ENCODE data around the gene ATP9A. TPM values are rescaled to one million over a fixed set of nuclear protein-coding genes. Genes with fewer than 3 reads are reported as not detected.

ATP9A gene
- total and polyA plus RNA-seq, 4 donors = 2.4 to 16.7 (median 9.9) TPM

GRCh38 chr20:51731731-51732095, 36.5 kb downstream of the ATP9A start:
- peak overlapping the region in 1 of 2 donors; percentile 42 for H3K27ac ChIP-seq (ENCODE audit: low read depth in 1 of 2, low read length in 2 of 2)
- no peak for TF ChIP-seq MAX (IDR thresholded peaks at IDR 0.05)
- no peak for TF ChIP-seq RXRA (IDR thresholded peaks at IDR 0.05)
- no peak for TF ChIP-seq FOXA2 (IDR thresholded peaks at IDR 0.05)
- TF ChIP-seq, protein P1, sequence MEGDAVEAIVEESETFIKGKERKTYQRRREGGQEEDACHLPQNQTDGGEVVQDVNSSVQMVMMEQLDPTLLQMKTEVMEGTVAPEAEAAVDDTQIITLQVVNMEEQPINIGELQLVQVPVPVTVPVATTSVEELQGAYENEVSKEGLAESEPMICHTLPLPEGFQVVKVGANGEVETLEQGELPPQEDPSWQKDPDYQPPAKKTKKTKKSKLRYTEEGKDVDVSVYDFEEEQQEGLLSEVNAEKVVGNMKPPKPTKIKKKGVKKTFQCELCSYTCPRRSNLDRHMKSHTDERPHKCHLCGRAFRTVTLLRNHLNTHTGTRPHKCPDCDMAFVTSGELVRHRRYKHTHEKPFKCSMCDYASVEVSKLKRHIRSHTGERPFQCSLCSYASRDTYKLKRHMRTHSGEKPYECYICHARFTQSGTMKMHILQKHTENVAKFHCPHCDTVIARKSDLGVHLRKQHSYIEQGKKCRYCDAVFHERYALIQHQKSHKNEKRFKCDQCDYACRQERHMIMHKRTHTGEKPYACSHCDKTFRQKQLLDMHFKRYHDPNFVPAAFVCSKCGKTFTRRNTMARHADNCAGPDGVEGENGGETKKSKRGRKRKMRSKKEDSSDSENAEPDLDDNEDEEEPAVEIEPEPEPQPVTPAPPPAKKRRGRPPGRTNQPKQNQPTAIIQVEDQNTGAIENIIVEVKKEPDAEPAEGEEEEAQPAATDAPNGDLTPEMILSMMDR (IDR thresholded peaks at IDR 0.05; ENCODE audit: low read depth, low read length, missing input control) = no peak
- TF ChIP-seq, protein P2, sequence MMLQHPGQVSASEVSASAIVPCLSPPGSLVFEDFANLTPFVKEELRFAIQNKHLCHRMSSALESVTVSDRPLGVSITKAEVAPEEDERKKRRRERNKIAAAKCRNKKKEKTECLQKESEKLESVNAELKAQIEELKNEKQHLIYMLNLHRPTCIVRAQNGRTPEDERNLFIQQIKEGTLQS (IDR thresholded peaks at IDR 0.05) = no peak
- TF ChIP-seq, protein P3, sequence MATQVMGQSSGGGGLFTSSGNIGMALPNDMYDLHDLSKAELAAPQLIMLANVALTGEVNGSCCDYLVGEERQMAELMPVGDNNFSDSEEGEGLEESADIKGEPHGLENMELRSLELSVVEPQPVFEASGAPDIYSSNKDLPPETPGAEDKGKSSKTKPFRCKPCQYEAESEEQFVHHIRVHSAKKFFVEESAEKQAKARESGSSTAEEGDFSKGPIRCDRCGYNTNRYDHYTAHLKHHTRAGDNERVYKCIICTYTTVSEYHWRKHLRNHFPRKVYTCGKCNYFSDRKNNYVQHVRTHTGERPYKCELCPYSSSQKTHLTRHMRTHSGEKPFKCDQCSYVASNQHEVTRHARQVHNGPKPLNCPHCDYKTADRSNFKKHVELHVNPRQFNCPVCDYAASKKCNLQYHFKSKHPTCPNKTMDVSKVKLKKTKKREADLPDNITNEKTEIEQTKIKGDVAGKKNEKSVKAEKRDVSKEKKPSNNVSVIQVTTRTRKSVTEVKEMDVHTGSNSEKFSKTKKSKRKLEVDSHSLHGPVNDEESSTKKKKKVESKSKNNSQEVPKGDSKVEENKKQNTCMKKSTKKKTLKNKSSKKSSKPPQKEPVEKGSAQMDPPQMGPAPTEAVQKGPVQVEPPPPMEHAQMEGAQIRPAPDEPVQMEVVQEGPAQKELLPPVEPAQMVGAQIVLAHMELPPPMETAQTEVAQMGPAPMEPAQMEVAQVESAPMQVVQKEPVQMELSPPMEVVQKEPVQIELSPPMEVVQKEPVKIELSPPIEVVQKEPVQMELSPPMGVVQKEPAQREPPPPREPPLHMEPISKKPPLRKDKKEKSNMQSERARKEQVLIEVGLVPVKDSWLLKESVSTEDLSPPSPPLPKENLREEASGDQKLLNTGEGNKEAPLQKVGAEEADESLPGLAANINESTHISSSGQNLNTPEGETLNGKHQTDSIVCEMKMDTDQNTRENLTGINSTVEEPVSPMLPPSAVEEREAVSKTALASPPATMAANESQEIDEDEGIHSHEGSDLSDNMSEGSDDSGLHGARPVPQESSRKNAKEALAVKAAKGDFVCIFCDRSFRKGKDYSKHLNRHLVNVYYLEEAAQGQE (IDR thresholded peaks at IDR 0.05) = no peak
- no peak for TF ChIP-seq RAD21 (IDR thresholded peaks at IDR 0.05)
- TF ChIP-seq SP1 (IDR thresholded peaks at IDR 0.05) = no peak
- no peak for TF ChIP-seq YY1 (IDR thresholded peaks at IDR 0.05)
- TF ChIP-seq GABPA (IDR thresholded peaks at IDR 0.05 in 1 of 2, conservative IDR thresholded peaks at IDR 0.05 in 1 of 2) = no peak
- no peak for TF ChIP-seq TAF1 (conservative IDR thresholded peaks at IDR 0.05)
- no peak for TF ChIP-seq HNF4G (IDR thresholded peaks at IDR 0.05)
- no peak for TF ChIP-seq ZBTB33 (IDR thresholded peaks at IDR 0.05)
- TF ChIP-seq HNF4A (conservative IDR thresholded peaks at IDR 0.05) = no peak
- TF ChIP-seq NR2F2 (IDR thresholded peaks at IDR 0.05) = no peak
- TF ChIP-seq FOXA1 (IDR thresholded peaks at IDR 0.05) = no peak
- no peak for TF ChIP-seq EGR1 (IDR thresholded peaks at IDR 0.05; ENCODE audit: low read depth in 2 of 2)
- no peak for TF ChIP-seq JUND (IDR thresholded peaks at IDR 0.05)
- H3K27me3 ChIP-seq (ENCODE audit: control insufficient read depth in 4 of 4, insufficient read depth in 4 of 4, low read length in 3 of 4) = no peaks in the 10 kb centered on the region
- WGBS = 52% methylated on average over 7 of the region's 7 CpGs
- no peak for DNase-seq (ENCODE audit: low spot score)
- H3K9me3 ChIP-seq (ENCODE audit: control insufficient read depth in 4 of 4, low read length in 3 of 4) = no peaks in the 10 kb centered on the region
- H3K4me3 ChIP-seq (ENCODE audit: low read depth in 1 of 3, low read length in 3 of 3) = no peak overlapping the region
- H3K36me3 ChIP-seq (ENCODE audit: control insufficient read depth in 4 of 4, insufficient read depth in 3 of 4, low read depth in 1 of 4, low read length in 3 of 4) = peaks cover 0 to 2% (median 0%) of the 10 kb centered on the region in 4 donors
- no peaks in the 10 kb centered on the region for H3K4me1 ChIP-seq (ENCODE audit: control insufficient read depth in 4 of 4, insufficient read depth in 4 of 4, low read length in 3 of 4)
- no peak overlapping the region for H3K9ac ChIP-seq (ENCODE audit: low read depth in 1 of 2, low read length in 2 of 2)

Measured in liver (tissue), 9 donors.